Prostate gland (tissue), 2 donors: Measurements from ENCODE around the gene LAD1. TPM values are rescaled to one million over a fixed set of nuclear protein-coding genes. Genes with fewer than 3 reads are reported as not detected.

Experiments
- DNase-seq: peaks from one replicate; pipeline ENCODE4 v3.0.0-alpha.2; 2019; ENCODE audit warnings: low spot score
- H3K27ac ChIP-seq, 2 donors: fragments of 200-600 bp; sonication (generic); 2 replicates each; pipeline ENCODE4 v1.5.1; 2017 to 2019
- H3K27me3 ChIP-seq: fragments of 200-600 bp; sonication (generic); replicated peaks from 2 replicates; pipeline ENCODE4 v1.5.1; 2019; ENCODE audit not compliant: insufficient read depth
- H3K36me3 ChIP-seq, 2 donors: fragments of 200-600 bp; sonication (generic); 1 replicate in 1 of 2; 2 replicates in 1 of 2; pipeline versions ENCODE4 v1.5.1 to v1.8.1; 2017 to 2019
- H3K4me1 ChIP-seq: fragments of 200-600 bp; sonication (generic); replicated peaks from 2 replicates; pipeline ENCODE4 v1.5.1; 2019
- H3K4me3 ChIP-seq, 2 donors: fragments of 200-600 bp; sonication (generic); 2 replicates each; pipeline ENCODE4 v1.5.1; 2017 to 2019
- H3K9me3 ChIP-seq: fragments of 200-600 bp; sonication (generic); 2 replicates; pipeline ENCODE4 v1.5.1; 2017
- CTCF ChIP-seq, 4 experiments: fragments of 200-600 bp in 2 of 4; fragments of 450-650 bp in 2 of 4; sonication (generic) in 2 of 4; IDR thresholded peaks; 1 replicate in 3 of 4; 2 replicates in 1 of 4; pipeline ENCODE4 v1.5.1; 2016 to 2019; ENCODE audit warnings: antibody characterized with exemption in 4 of 4, mild to moderate bottlenecking in 2 of 4, moderate library complexity in 2 of 4
- POLR2A ChIP-seq: fragments of 450-650 bp; IDR thresholded peaks from one replicate; pipeline ENCODE4 v1.6.1; 2016; ENCODE audit warnings: antibody characterized with exemption, mild to moderate bottlenecking
- POLR2AphosphoS5 ChIP-seq: sonication (generic); formaldehyde crosslinking; IDR thresholded peaks from one replicate; pipeline ENCODE4 v1.6.1; 2017; ENCODE audit warnings: antibody characterized with exemption
- WGBS: methylation state at CpG from one replicate; pipeline ENCODE4 v1.1.5; 2018; 5-methylcytosine and 5-hydroxymethylcytosine counted together
- intact Hi-C: fragments of 100-400 bp; cut with DNase I; formaldehyde crosslinking; loops from one replicate; pipeline ENCODE4 v1.14.2; 2022
- total RNA-seq, 2 donors: library from RNA; depleted of rRNA; stranded (reverse); fragments of >200 nt; gene quantifications; one replicate each; pipeline ENCODE4 v1.1.0, GENCODE V29; 2016

LAD1 gene
- total RNA-seq, 2 donors from 2014 or later: 12.8 to 26.8 TPM

GRCh38 chr1:201424146-201424545 is 25.0 kb upstream of the LAD1 start:
- Histone ChIP-seq H3K27me3 (no peaks in the 10 kb centered on the region), H3K9me3 (no peaks in the 10 kb centered on the region), H3K4me1 (no peaks in the 10 kb centered on the region), H3K27ac (no peak overlapping the region), H3K4me3 (no peak overlapping the region), H3K36me3 (no peaks in the 10 kb centered on the region)
- intact Hi-C loops: no loop called here
- DNase-seq: no peak
- WGBS: 100% methylated on average over 2 of the region's 2 CpGs
- TF ChIP-seq POLR2AphosphoS5 (no peak), POLR2A (no peak), CTCF (IDR thresholded peaks at IDR 0.05) (no peak)

DNA sequence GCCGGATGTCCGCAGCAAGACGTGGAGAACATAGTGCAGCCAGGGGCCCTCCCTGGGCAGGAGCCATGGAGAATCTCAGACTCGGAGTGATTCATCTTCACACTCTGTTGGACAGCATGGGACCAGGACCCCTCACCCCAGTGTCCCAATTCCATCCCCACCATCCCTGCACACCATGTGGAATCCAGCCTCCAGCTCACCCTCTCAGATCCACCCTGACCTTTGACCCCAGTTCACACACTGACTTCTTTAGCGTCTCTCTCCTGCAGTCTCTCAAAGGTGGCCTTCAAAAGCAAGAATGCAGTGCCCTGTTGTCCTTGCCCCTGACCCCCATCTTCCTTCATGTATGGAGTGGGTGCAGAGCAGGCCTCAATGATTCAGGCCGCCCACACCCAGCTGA is 24.5 kb upstream of the LAD1 start:
- H3K4me3 ChIP-seq: no peak overlapping the region
- intact Hi-C loops: no loop called here
- no peaks in the 10 kb centered on the region for H3K27me3 ChIP-seq
- no peak overlapping the region for H3K27ac ChIP-seq
- H3K36me3 ChIP-seq: no peaks in the 10 kb centered on the region
- no peaks in the 10 kb centered on the region for H3K4me1 ChIP-seq
- no peaks in the 10 kb centered on the region for H3K9me3 ChIP-seq
- TF ChIP-seq POLR2AphosphoS5 (no peak), CTCF (IDR thresholded peaks at IDR 0.05) (no peak), POLR2A (no peak)
- no peak for DNase-seq
- WGBS: 65% methylated on average over 6 of the region's 6 CpGs

DNA sequence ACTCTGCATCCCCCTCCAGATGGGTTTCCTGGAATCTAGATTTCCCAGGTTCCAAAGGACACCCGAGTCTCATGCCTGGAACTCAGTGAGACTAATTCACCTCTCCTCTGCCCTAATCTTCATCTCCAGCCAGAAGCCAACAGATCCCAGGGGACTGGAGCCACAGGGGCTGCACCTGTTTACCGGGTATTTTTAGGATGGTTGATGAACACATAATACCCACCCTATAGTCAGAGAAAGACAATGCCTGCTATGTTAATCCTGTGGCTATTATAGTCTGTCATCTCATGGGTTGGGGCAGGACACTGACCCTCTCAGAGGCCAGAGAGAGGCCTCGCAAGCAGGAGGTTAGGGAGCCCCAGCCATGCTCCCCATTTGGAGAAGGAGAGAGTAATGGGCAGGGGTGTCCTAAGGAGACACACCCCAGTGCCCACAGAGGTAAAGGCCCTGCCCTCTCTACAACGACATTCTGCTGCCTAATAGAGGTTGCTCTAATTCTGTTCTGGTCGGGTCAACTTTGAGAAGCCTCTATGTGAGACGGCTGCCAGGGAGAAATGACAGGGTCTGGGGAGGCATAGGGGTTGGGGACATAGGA is 23.4 kb upstream of the LAD1 start:
- Histone ChIP-seq H3K36me3 (no peaks in the 10 kb centered on the region), H3K27me3 (no peaks in the 10 kb centered on the region), H3K27ac (no peak overlapping the region), H3K4me1 (no peaks in the 10 kb centered on the region), H3K9me3 (no peaks in the 10 kb centered on the region), H3K4me3 (no peak overlapping the region)
- WGBS: 84% methylated on average over 6 of the region's 6 CpGs
- intact Hi-C loops: no loop called here
- TF ChIP-seq CTCF (IDR thresholded peaks at IDR 0.05) (no peak), POLR2AphosphoS5 (no peak), POLR2A (no peak)
- no peak for DNase-seq

DNA sequence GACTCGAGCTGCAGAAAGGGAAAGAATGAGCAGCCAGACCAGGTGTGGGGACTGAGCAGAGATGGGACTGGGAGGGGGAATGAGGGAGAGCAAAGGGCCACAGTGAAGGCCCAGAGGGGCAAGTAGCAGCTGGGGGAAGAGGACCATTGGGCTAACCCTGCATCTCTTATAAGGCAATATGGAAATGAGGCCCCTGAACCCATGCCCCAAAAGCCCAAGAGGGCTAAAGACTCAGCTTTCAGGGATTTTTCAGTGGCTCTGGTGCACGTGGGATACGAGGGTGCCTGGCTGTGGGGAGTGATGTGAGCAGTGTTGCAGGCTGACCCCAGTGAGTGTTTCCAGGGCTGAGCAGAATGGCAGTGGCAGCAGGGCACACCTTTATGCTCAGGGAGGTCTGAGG is 22.9 kb upstream of the LAD1 start:
- Histone ChIP-seq H3K9me3 (no peaks in the 10 kb centered on the region), H3K36me3 (no peaks in the 10 kb centered on the region), H3K4me3 (no peak overlapping the region), H3K27me3 (no peaks in the 10 kb centered on the region), H3K4me1 (no peaks in the 10 kb centered on the region), H3K27ac (no peak overlapping the region)
- 64% methylated on average over 3 of the region's 3 CpGs for WGBS
- intact Hi-C loops: no loop called here
- DNase-seq: no peak
- TF ChIP-seq POLR2AphosphoS5 (no peak), CTCF (IDR thresholded peaks at IDR 0.05) (no peak), POLR2A (no peak)

GRCh38 chr1:201421041-201421440 is 21.9 kb upstream of the LAD1 start:
- 87% methylated on average over 8 of the region's 8 CpGs for WGBS
- Histone ChIP-seq H3K27ac (no peak overlapping the region), H3K4me1 (no peaks in the 10 kb centered on the region), H3K36me3 (no peaks in the 10 kb centered on the region), H3K27me3 (no peaks in the 10 kb centered on the region), H3K9me3 (no peaks in the 10 kb centered on the region), H3K4me3 (no peak overlapping the region)
- intact Hi-C loops: no loop called here
- DNase-seq: no peak
- TF ChIP-seq CTCF (IDR thresholded peaks at IDR 0.05) (no peak), POLR2A (no peak), POLR2AphosphoS5 (no peak)
